Measurements from ENCODE around the gene PRR16. TPM values are rescaled to one million over a fixed set of nuclear protein-coding genes. Genes with fewer than 3 reads are reported as not detected.

PRR16 gene
- total RNA-seq, 2 experiments from 2014 or later, result not detected

DNA sequence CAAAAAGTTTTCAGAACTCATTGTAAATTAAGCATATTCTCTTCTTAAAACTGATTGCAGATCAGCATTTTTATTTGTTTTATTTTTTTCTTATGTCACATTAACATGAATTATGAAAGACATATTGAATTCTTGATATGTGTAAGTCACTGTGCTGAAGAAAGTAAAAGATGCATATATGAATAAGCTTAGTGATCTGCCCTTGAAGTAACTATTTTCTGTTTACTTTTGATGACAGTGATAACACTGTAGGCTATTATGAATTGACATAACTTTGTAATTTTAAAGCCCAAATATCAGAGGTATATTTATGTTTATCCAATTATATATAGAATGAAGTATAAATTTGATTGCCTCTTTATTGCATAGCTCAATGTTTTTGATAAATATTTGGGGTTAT is 8.8 kb downstream of the PRR16 start:
- H3K36me3 Mint-ChIP-seq (ENCODE audit: low read depth), result no peaks in the 10 kb centered on the region
- H3K27me3 Mint-ChIP-seq, result no peaks in the 10 kb centered on the region
- H3K4me1 Mint-ChIP-seq, result no peaks in the 10 kb centered on the region
- H3K4me3 Mint-ChIP-seq, result no peak overlapping the region
- no peaks in the 10 kb centered on the region for H3K9me3 Mint-ChIP-seq
- ChIA-PET CTCF (no interaction called here), POLR2A (no interaction called here)
- no peak for DNase-seq
- no peak overlapping the region for H3K27ac Mint-ChIP-seq

DNA sequence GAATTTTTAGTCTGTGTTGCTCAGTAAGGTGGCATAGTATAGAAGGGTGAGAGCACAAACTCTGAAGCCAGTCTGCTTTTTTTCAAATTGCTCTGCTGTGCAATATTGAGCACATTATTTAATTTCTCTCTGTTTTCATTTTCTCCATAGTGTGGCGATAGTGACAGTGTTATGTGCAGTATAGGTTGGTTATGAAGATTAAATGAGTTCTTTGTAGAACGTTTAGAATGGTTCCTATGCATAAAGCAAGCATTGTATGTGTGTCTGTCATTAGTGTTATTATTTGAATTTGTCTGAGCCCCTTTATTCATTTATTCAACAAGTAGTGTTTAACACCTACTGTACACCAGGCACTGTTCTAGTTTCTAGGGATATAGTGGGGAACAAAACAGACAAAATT is 9.2 kb downstream of the PRR16 start:
- DNase-seq, result no peak
- ChIA-PET CTCF (no interaction called here), POLR2A (no interaction called here)
- Mint-ChIP-seq H3K4me3 (no peak overlapping the region), H3K36me3 (ENCODE audit: low read depth) (no peaks in the 10 kb centered on the region), H3K9me3 (no peaks in the 10 kb centered on the region), H3K27ac (no peak overlapping the region), H3K4me1 (no peaks in the 10 kb centered on the region), H3K27me3 (no peaks in the 10 kb centered on the region)

DNA sequence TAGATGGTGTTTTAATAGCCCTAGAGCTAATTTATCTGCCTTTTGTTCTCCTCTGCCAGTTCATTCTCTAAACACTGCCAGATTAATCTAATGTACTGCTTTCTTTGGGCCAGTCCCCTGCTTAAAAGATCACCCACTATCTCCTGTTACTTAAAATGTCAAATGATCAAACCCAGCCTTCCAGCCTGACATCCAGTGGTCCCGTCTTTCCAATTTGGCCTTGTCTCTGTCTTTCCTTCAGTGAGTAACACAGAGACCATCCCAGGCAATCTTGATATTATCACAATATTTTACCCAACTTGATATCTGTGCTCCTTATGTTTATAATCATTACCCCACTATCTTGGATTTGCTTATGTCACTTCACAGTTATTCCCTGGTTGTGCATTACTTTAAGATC is 12.0 kb downstream of the PRR16 start:
- Mint-ChIP-seq H3K36me3 (ENCODE audit: low read depth) (no peaks in the 10 kb centered on the region), H3K9me3 (no peaks in the 10 kb centered on the region), H3K4me3 (no peak overlapping the region), H3K4me1 (no peaks in the 10 kb centered on the region), H3K27me3 (no peaks in the 10 kb centered on the region), H3K27ac (no peak overlapping the region)
- CTCF ChIA-PET, result no interaction called here
- POLR2A ChIA-PET, result no interaction called here
- no peak for DNase-seq

DNA sequence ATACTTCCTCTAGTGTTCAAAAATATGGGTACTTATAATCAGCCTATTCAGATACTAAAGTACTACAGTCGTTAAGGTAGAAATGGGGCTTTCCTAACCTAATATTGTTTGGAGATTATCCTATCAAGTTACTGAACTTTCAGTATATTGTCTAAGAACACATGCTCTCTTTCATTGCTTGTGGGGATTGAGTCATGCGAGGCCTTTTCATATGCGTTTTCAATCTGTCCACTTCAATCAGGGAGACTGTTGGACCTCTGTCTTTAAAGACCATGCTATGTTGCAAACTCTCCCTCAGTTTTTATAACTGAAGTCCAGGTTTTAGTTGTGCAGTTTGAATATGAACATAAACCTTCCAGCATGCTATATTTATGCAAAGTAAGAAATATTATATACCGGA is 15.0 kb downstream of the PRR16 start:
- DNase-seq, result no peak
- H3K27me3 Mint-ChIP-seq, result no peaks in the 10 kb centered on the region
- H3K27ac Mint-ChIP-seq, result no peak overlapping the region
- no peaks in the 10 kb centered on the region for H3K4me1 Mint-ChIP-seq
- H3K4me3 Mint-ChIP-seq, result no peak overlapping the region
- POLR2A ChIA-PET, result no interaction called here
- H3K9me3 Mint-ChIP-seq, result no peaks in the 10 kb centered on the region
- H3K36me3 Mint-ChIP-seq (ENCODE audit: low read depth), result no peaks in the 10 kb centered on the region
- CTCF ChIA-PET, result no interaction called here

DNA sequence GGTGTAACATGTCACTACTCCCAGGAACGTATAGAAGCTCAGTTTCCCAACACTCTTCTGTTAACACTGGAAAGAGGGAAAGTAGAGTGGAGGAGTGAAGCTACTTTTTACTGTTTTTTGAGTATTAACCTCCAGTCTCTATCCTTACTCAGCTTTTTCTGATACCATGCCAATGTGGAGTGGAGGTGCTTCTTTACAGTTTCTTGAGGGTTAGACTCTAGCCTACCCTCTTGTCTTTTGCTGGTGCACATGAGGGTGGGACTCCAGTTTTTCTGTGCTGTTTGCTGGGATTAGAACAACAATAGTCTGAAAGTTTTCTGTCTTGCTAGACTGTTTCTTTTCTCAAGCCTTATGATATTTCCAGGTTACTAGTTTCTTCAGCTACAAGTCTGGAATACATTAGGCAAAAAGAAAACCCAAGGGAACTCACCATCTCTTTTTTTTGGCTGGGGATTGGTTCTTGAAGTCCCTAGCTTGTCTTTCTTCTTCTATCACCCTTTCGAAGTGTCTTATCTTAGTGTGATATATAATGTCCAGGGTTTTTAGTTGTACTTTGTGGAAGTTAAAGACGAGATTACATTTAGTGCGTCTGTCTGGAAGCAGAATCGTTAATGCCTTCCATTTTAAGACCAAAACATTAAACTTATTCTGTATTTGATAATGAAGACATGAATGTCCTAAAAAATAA is 35.9 kb downstream of the PRR16 start:
- no peaks in the 10 kb centered on the region for H3K4me1 Mint-ChIP-seq
- H3K27me3 Mint-ChIP-seq, result no peaks in the 10 kb centered on the region
- ChIA-PET POLR2A (no interaction called here), CTCF (no interaction called here)
- H3K4me3 Mint-ChIP-seq, result no peak overlapping the region
- H3K36me3 Mint-ChIP-seq (ENCODE audit: low read depth), result no peaks in the 10 kb centered on the region
- no peak overlapping the region for H3K27ac Mint-ChIP-seq
- no peak for DNase-seq
- no peaks in the 10 kb centered on the region for H3K9me3 Mint-ChIP-seq

DNA sequence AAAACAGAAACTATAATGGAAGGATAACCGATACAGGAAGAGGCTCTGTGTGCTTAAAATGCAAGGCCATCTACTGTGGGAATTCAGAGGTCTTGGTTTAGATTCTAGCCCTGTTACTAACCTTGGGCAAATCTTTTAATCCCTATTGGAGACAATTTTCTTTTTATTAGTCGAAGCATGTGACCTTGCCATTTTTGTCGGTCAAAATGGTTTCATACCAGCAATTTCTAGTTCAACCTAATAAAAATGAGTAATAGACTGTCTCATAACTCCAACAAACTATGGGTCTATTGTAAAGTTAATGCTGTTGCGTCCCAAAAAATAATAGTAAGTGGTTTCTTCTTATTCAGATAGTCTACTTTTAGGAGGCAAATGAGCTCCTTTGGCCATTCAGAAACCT is 38.4 kb downstream of the PRR16 start:
- POLR2A ChIA-PET, result no interaction called here

DNA sequence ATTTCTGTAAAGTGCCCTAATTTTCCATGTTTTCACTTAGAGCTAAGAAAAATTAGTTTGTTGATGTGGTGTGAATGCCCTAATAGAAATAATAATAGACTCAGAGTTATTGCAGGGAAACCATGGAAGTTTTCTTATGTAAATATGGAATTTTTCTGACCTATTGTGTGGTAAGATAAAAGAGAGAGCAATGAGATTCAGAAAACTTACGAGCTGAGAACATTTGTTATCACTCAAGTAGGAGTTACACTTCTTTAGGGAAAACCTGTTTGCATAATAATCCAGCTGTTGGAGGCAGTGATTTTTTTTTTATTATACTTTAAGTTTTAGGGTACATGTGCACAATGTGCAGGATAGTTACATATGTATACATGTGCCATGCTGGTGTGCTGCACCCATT is 39.2 kb downstream of the PRR16 start:
- DNase-seq, result no peak
- Mint-ChIP-seq H3K4me1 (no peaks in the 10 kb centered on the region), H3K36me3 (ENCODE audit: low read depth) (no peaks in the 10 kb centered on the region), H3K9me3 (no peaks in the 10 kb centered on the region), H3K27me3 (no peaks in the 10 kb centered on the region), H3K4me3 (no peak overlapping the region), H3K27ac (no peak overlapping the region)
- CTCF ChIA-PET, result no interaction called here
- POLR2A ChIA-PET, result no interaction called here

More for the DNA sequence above, 38.4 kb downstream of the PRR16 start:
- CTCF ChIA-PET, result no interaction called here
- Mint-ChIP-seq H3K4me1 (no peaks in the 10 kb centered on the region), H3K4me3 (no peak overlapping the region), H3K27ac (no peak overlapping the region), H3K36me3 (ENCODE audit: low read depth) (no peaks in the 10 kb centered on the region), H3K27me3 (no peaks in the 10 kb centered on the region), H3K9me3 (no peaks in the 10 kb centered on the region)
- DNase-seq, result no peak

DNA sequence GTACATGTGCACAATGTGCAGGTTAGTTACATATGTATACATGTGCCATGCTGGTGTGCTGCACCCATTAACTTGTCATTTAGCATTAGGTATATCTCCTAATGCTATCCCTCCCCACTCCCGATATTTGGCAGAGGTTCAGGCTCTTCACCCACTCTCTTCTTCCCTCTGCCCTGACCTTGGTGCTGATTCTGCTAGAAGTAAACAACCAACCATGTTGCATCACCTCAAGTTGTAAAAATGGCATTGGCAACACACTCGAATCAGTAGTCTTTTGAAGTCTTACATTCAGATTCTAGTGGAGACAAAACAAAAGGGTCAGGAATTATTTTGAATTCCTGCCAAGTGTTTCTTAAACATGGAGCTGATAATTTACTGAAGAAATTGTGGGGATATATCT is 40.0 kb downstream of the PRR16 start:
- Mint-ChIP-seq H3K27me3 (no peaks in the 10 kb centered on the region), H3K4me1 (no peaks in the 10 kb centered on the region), H3K9me3 (no peaks in the 10 kb centered on the region), H3K4me3 (no peak overlapping the region), H3K27ac (no peak overlapping the region), H3K36me3 (ENCODE audit: low read depth) (no peaks in the 10 kb centered on the region)
- ChIA-PET CTCF (no interaction called here), POLR2A (no interaction called here)
- no peak for DNase-seq

DNA sequence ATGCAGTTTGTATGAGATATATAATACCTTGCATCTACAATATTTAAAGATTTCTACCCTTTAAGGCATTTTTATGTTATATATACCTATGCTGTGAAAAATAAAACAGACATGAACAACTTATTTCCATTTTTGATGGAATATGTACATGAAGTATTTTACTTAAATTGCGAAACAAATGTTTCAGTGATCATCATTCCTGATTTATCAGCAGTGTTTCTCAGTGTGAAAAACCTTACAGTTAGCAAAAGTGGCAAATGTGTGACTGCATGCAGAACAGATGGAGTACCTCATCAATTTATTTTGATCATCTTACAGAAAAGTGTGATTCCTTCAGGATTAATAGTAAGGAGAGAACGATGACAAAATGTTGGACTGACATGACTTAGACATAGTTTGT is 43.1 kb downstream of the PRR16 start:
- H3K27me3 Mint-ChIP-seq, result no peaks in the 10 kb centered on the region
- POLR2A ChIA-PET, result no interaction called here
- no peaks in the 10 kb centered on the region for H3K4me1 Mint-ChIP-seq
- H3K36me3 Mint-ChIP-seq (ENCODE audit: low read depth), result no peaks in the 10 kb centered on the region
- CTCF ChIA-PET, result no interaction called here
- H3K27ac Mint-ChIP-seq, result no peak overlapping the region
- H3K4me3 Mint-ChIP-seq, result no peak overlapping the region
- DNase-seq, result no peak
- no peaks in the 10 kb centered on the region for H3K9me3 Mint-ChIP-seq

DNA sequence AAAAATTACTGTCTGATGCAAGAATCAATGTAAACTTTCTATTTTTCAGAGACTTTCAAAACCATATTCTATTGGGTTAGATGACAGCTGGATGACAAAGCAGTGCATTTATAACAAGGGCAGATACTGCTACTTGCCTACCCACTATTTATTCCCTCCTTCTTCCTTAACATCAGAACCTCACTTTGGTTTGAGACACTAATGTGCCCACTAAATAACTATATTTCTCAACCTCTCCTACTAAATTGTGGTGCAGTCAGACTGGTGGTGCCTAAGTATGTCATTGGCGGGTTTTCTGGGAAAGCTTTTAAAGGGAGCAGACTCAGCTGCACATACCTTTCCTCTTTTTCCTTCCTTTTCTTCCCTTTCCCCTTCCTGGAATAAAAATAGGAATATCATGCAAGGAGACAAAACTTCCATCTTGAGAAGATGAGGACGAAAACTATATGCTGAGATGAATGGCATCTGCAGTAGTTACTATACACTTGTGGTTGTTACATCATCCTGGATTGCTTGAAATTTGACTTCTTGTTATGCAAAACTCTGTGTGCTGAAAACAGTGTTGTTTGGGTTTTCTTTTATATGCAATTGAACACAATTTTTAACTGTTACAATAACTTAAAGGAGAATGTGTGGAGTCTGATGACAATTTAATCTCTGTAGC is 43.8 kb downstream of the PRR16 start:
- H3K27ac Mint-ChIP-seq, result no peak overlapping the region
- H3K4me3 Mint-ChIP-seq, result no peak overlapping the region
- DNase-seq, result no peak
- peaks cover 3% of the 10 kb centered on the region for H3K9me3 Mint-ChIP-seq
- H3K27me3 Mint-ChIP-seq, result no peaks in the 10 kb centered on the region
- ChIA-PET POLR2A (no interaction called here), CTCF (no interaction called here)
- no peaks in the 10 kb centered on the region for H3K4me1 Mint-ChIP-seq
- H3K36me3 Mint-ChIP-seq (ENCODE audit: low read depth), result no peaks in the 10 kb centered on the region

DNA sequence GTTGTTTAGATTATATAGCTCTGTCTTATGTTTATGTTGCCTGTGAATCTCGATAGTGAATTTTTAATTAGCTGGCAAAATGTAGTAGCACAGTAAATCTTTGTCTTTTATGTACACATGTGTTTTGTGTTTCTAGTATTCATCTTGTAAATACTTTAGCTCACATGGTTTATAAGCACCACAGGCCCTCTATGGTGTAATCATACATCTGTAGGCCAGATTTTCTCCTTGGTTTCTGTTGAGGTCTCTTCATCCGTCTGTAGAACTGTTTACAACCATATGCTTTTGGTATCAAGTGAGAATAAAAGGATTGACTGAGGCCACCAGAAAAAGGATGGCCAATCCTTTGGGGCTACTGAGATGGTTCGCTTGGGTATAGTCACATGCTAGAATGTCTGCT is 45.0 kb downstream of the PRR16 start:
- POLR2A ChIA-PET, result no interaction called here
- DNase-seq, result no peak
- H3K27ac Mint-ChIP-seq, result no peak overlapping the region
- H3K36me3 Mint-ChIP-seq (ENCODE audit: low read depth), result no peaks in the 10 kb centered on the region
- CTCF ChIA-PET, result no interaction called here
- H3K27me3 Mint-ChIP-seq, result no peaks in the 10 kb centered on the region
- no peaks in the 10 kb centered on the region for H3K4me1 Mint-ChIP-seq
- H3K9me3 Mint-ChIP-seq, result peaks cover 3% of the 10 kb centered on the region
- H3K4me3 Mint-ChIP-seq, result no peak overlapping the region

DNA sequence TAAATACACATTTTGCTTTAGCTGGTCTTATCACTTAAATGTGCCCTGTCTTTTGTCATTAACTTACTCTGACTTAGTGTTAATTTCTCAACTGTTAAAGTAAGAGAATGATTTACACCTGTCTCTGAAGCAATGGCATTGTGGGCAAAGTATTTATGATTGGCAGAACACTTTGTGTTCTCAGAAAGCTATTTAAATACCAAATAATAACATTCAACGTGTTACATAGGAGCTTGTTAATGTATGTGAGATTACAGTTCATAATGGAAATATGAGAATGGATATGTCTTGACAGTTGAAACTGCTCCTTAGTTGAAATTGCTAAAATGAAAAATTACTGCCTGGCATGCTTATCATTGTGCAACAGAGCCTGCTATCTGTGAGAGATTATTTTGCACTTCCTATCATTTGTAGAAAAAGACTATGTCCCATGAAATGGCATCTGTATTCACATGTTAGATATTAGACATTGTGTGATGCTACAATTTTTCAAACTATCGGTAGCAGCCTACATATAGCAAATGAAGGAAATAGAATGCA is 46.1 kb downstream of the PRR16 start:
- DNase-seq, result no peak
- CTCF ChIA-PET, result no interaction called here
- Mint-ChIP-seq H3K9me3 (peaks cover 11% of the 10 kb centered on the region), H3K27me3 (no peaks in the 10 kb centered on the region), H3K36me3 (ENCODE audit: low read depth) (no peaks in the 10 kb centered on the region), H3K27ac (no peak overlapping the region), H3K4me3 (no peak overlapping the region), H3K4me1 (no peaks in the 10 kb centered on the region)
- POLR2A ChIA-PET, result no interaction called here

DNA sequence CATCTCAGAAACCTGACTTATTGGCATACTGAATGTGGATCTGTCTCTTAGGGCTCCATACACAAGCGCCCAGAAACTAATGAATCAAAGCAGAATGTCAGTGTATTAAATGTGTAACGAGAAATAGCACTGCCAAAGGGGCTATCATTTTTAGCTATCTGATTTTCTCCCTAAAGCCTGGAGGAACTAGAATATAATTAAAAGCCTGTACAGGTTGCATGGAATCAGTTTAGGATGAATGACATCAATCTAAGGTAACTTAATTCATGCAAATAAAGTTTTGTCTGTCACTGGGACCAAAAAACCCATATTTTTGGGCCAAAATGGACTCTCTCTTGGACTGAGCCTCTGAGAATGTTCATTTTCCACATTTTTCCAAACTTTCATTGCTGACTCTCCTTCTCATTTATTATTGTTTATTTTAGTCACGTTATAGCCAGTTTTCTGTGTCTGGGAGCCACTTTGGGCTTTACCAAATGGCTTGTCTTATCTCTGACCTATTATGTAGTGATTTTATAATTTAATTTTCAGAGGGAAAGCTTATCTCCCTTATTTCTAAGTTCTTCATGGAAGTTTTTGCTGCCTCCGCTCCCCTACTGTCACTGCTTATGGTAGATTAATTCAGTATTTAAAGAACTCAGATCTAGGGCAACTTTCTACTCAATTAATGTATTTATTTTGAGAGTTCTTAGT is 47.0 kb downstream of the PRR16 start:
- H3K9me3 Mint-ChIP-seq, result peaks cover 11% of the 10 kb centered on the region
- no peak overlapping the region for H3K27ac Mint-ChIP-seq
- no peaks in the 10 kb centered on the region for H3K27me3 Mint-ChIP-seq
- no peaks in the 10 kb centered on the region for H3K4me1 Mint-ChIP-seq
- ChIA-PET CTCF (no interaction called here), POLR2A (no interaction called here)
- H3K36me3 Mint-ChIP-seq (ENCODE audit: low read depth), result no peaks in the 10 kb centered on the region
- no peak for DNase-seq
- no peak overlapping the region for H3K4me3 Mint-ChIP-seq

DNA sequence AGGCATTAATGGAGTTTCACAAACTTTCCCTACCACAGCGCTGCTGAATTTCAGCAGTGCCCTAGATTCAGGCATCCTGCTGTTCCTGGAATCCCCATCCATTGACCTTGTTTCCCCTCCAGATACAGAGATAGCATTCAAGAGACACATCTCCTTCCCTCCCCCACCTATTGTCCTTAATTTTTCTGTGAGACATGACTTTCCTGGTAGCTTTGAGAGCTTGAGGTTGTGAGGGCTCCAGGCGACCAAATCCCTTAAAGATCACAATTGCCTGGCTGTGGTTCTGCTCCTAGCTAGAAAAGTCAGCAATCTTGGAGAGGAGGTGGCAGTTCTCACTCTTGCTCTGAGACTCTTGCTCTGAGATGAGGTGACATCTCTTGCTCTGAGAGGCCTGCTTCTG is 48.0 kb downstream of the PRR16 start:
- DNase-seq, result no peak
- no peaks in the 10 kb centered on the region for H3K27me3 Mint-ChIP-seq
- H3K4me3 Mint-ChIP-seq, result no peak overlapping the region
- CTCF ChIA-PET, result no interaction called here
- POLR2A ChIA-PET, result no interaction called here
- H3K9me3 Mint-ChIP-seq, result peaks cover 11% of the 10 kb centered on the region
- H3K4me1 Mint-ChIP-seq, result no peaks in the 10 kb centered on the region
- H3K36me3 Mint-ChIP-seq (ENCODE audit: low read depth), result no peaks in the 10 kb centered on the region
- H3K27ac Mint-ChIP-seq, result no peak overlapping the region
